Trophoblast cell (in vitro differentiated cells and primary cell): Measurements from ENCODE around the gene ENTPD6.

Experiments
- DNase-seq, 2 donors: peaks; one replicate each; pipeline ENCODE4 v3.0.0-alpha.2; 2016
- H2AFZ ChIP-seq: 2 replicates; pipeline ENCODE4 v1.6.1; 2013; ENCODE audit warnings: low read length, moderate library complexity, mild to moderate bottlenecking; ENCODE audit not compliant: insufficient read depth, poor library complexity
- H2AK5ac ChIP-seq: 2 replicates; pipeline ENCODE4 v1.6.1; 2013; ENCODE audit warnings: mild to moderate bottlenecking, low read length
- H2BK120ac ChIP-seq: 2 replicates; pipeline ENCODE4 v1.6.1; 2013; ENCODE audit warnings: low read length, mild to moderate bottlenecking, moderate library complexity; ENCODE audit not compliant: insufficient read depth, poor library complexity
- H2BK12ac ChIP-seq: 2 replicates; pipeline ENCODE4 v1.6.1; 2013; ENCODE audit warnings: mild to moderate bottlenecking, low read length, moderate library complexity
- H2BK5ac ChIP-seq: 2 replicates; pipeline ENCODE4 v1.6.1; 2013; ENCODE audit warnings: low read length, low read depth, moderate library complexity, mild to moderate bottlenecking; ENCODE audit not compliant: poor library complexity
- H3K14ac ChIP-seq: 2 replicates; pipeline ENCODE4 v1.6.1; 2013; ENCODE audit warnings: mild to moderate bottlenecking, low read length
- H3K18ac ChIP-seq: 2 replicates; pipeline ENCODE4 v1.6.1; 2013; ENCODE audit warnings: mild to moderate bottlenecking, low read length
- H3K23ac ChIP-seq: 2 replicates; pipeline ENCODE4 v1.6.1; 2013; ENCODE audit warnings: low read length
- H3K27ac ChIP-seq: 2 replicates; pipeline ENCODE4 v1.5.1; 2013; ENCODE audit warnings: low read depth, mild to moderate bottlenecking, inconsistent platforms, low read length, moderate library complexity
- H3K27me3 ChIP-seq: 2 replicates; pipeline ENCODE4 v1.6.1; 2013; ENCODE audit warnings: inconsistent platforms, mild to moderate bottlenecking, low read length, moderate library complexity; ENCODE audit not compliant: insufficient read depth
- H3K36me3 ChIP-seq, 2 experiments: 1 replicate in 1 of 2; 2 replicates in 1 of 2; pipeline ENCODE4 v1.6.1; 2013; ENCODE audit warnings: low read length in 2 of 2, mild to moderate bottlenecking in 2 of 2, moderate library complexity in 1 of 2; ENCODE audit not compliant: insufficient read depth in 2 of 2, control insufficient read depth in 1 of 2
- H3K4ac ChIP-seq: 2 replicates; pipeline ENCODE4 v1.6.1; 2013; ENCODE audit warnings: low read depth, mild to moderate bottlenecking, low read length, moderate library complexity
- H3K4me1 ChIP-seq, 2 experiments: 1 replicate in 1 of 2; 2 replicates in 1 of 2; pipeline ENCODE4 v1.6.1; 2013; ENCODE audit warnings: low read length in 2 of 2, mild to moderate bottlenecking in 2 of 2, moderate library complexity in 1 of 2; ENCODE audit not compliant: insufficient read depth in 2 of 2, control insufficient read depth in 1 of 2
- H3K4me2 ChIP-seq: 2 replicates; pipeline ENCODE4 v1.6.1; 2013; ENCODE audit warnings: inconsistent platforms, mild to moderate bottlenecking, low read length, moderate library complexity
- H3K4me3 ChIP-seq: 2 replicates; pipeline ENCODE4 v1.5.1; 2013; ENCODE audit warnings: mild to moderate bottlenecking, low read depth, low read length, inconsistent platforms
- H3K79me1 ChIP-seq: one replicate; pipeline ENCODE4 v1.6.1; 2013; ENCODE audit warnings: low read length
- H3K79me2 ChIP-seq: 2 replicates; pipeline ENCODE4 v1.6.1; 2013; ENCODE audit warnings: low read length, mild to moderate bottlenecking; ENCODE audit not compliant: control insufficient read depth, insufficient read depth, poor library complexity
- H3K9ac ChIP-seq: 2 replicates; pipeline ENCODE4 v1.6.1; 2013; ENCODE audit warnings: mild to moderate bottlenecking, low read length
- H3K9me3 ChIP-seq: 2 replicates; pipeline ENCODE4 v1.6.1; 2013; ENCODE audit warnings: low read depth, mild to moderate bottlenecking, control low read depth, inconsistent platforms, low read length; ENCODE audit not compliant: insufficient read depth
- H4K12ac ChIP-seq: 2 replicates; pipeline ENCODE4 v1.6.1; 2013; ENCODE audit warnings: low read depth, mild to moderate bottlenecking, low read length, moderate library complexity
- H4K8ac ChIP-seq: 2 replicates; pipeline ENCODE4 v1.6.1; 2013; ENCODE audit warnings: low read depth, mild to moderate bottlenecking, low read length, moderate library complexity
- H4K91ac ChIP-seq: one replicate; pipeline ENCODE4 v1.6.1; 2013; ENCODE audit warnings: low read depth, mild to moderate bottlenecking, low read length, moderate library complexity
- WGBS: extraction: QIAGEN DNeasy Blood & Tissue Kit; methylation state at CpG from one replicate; pipeline ENCODE4 v1.1.7; 2013; ENCODE audit warnings: missing lambda C conversion rate; ENCODE audit not compliant: insufficient read length, insufficient coverage; ENCODE audit errors: extremely low coverage; 5-methylcytosine and 5-hydroxymethylcytosine counted together

Gene ENTPD6

GRCh38 chr20:25194333-25194972, 1.1 kb upstream of the ENTPD6 start:
- peaks cover 2 to 3% of the 10 kb centered on the region in 2 experiments for H3K4me1 ChIP-seq
- H2BK12ac ChIP-seq, result no peak overlapping the region
- no peak overlapping the region for H3K14ac ChIP-seq
- H2BK5ac ChIP-seq, result no peak overlapping the region
- peaks cover 9% of the 10 kb centered on the region for H3K79me2 ChIP-seq
- peak overlapping the region; percentile 22 for H4K12ac ChIP-seq
- no peak overlapping the region for H4K8ac ChIP-seq
- WGBS, result no CpG with 5 or more reads among the region's 18 CpGs
- no peak overlapping the region for H2AK5ac ChIP-seq
- no peak overlapping the region for H3K9ac ChIP-seq
- H3K4me2 ChIP-seq, result no peak overlapping the region
- H3K18ac ChIP-seq, result no peak overlapping the region
- no peak overlapping the region for H3K4ac ChIP-seq
- H3K4me3 ChIP-seq, result no peak overlapping the region
- H4K91ac ChIP-seq, result no peak overlapping the region
- no peaks in the 10 kb centered on the region for H3K27me3 ChIP-seq
- peaks cover 9% of the 10 kb centered on the region for H3K79me1 ChIP-seq
- H3K27ac ChIP-seq, result no peak overlapping the region
- H3K9me3 ChIP-seq, result no peaks in the 10 kb centered on the region
- no peak for DNase-seq
- H2BK120ac ChIP-seq, result no peak overlapping the region
- no peak overlapping the region for H3K23ac ChIP-seq
- H3K36me3 ChIP-seq, result no peaks in the 10 kb centered on the region
- no peak overlapping the region for H2AFZ ChIP-seq

GRCh38 chr20:25195962-25196785, 662 bp downstream of the ENTPD6 start:
- no peaks in the 10 kb centered on the region for H3K9me3 ChIP-seq

GRCh38 chr20:25196786-25197120, 1.2 kb downstream of the ENTPD6 start:
- no peak for DNase-seq
- peaks cover 9% of the 10 kb centered on the region for H3K79me1 ChIP-seq
- H2AK5ac ChIP-seq, result no peak overlapping the region
- H3K4ac ChIP-seq, result no peak overlapping the region
- H3K36me3 ChIP-seq, result no peaks in the 10 kb centered on the region
- no peak overlapping the region for H2AFZ ChIP-seq
- H3K9me3 ChIP-seq, result no peaks in the 10 kb centered on the region
- no peak overlapping the region for H3K27ac ChIP-seq
- H3K4me2 ChIP-seq, result peak overlapping the region; percentile 96
- H3K23ac ChIP-seq, result no peak overlapping the region
- no peak overlapping the region for H3K9ac ChIP-seq
- peaks cover 9% of the 10 kb centered on the region for H3K79me2 ChIP-seq
- H4K8ac ChIP-seq, result no peak overlapping the region
- no peak overlapping the region for H2BK12ac ChIP-seq
- peaks cover 0 to 3% of the 10 kb centered on the region in 2 experiments for H3K4me1 ChIP-seq
- no peak overlapping the region for H4K12ac ChIP-seq
- no peak overlapping the region for H2BK120ac ChIP-seq
- no peak overlapping the region for H3K18ac ChIP-seq
- H3K14ac ChIP-seq, result no peak overlapping the region
- H3K4me3 ChIP-seq, result peak overlapping the region; percentile 93
- H3K27me3 ChIP-seq, result no peaks in the 10 kb centered on the region
- H4K91ac ChIP-seq, result no peak overlapping the region
- H2BK5ac ChIP-seq, result no peak overlapping the region
- no CpG with 5 or more reads among the region's 9 CpGs for WGBS

More at GRCh38 chr20:25195962-25196785, 662 bp downstream of the ENTPD6 start:
- H3K79me2 ChIP-seq, result peaks cover 9% of the 10 kb centered on the region
- peak; percentile 58 for DNase-seq
- peak overlapping the region; percentile 89 for H4K8ac ChIP-seq
- no peak overlapping the region for H3K27ac ChIP-seq
- H4K12ac ChIP-seq, result peak overlapping the region; percentile 14
- peak overlapping the region; percentile 64 for H2BK120ac ChIP-seq
- H3K79me1 ChIP-seq, result peaks cover 9% of the 10 kb centered on the region
- peak overlapping the region; percentile 83 for H4K91ac ChIP-seq
- H3K4me1 ChIP-seq, result peaks cover 2 to 3% of the 10 kb centered on the region in 2 experiments
- H3K23ac ChIP-seq, result no peak overlapping the region
- peak overlapping the region; percentile 27 for H2BK5ac ChIP-seq
- H3K4me3 ChIP-seq, result peak overlapping the region; percentile 93
- H2BK12ac ChIP-seq, result no peak overlapping the region
- H3K36me3 ChIP-seq, result no peaks in the 10 kb centered on the region
- H3K27me3 ChIP-seq, result no peaks in the 10 kb centered on the region
- peak overlapping the region; percentile 96 for H3K4me2 ChIP-seq
- H2AK5ac ChIP-seq, result no peak overlapping the region
- H3K14ac ChIP-seq, result peak overlapping the region; percentile 86
- peak overlapping the region; percentile 93 for H3K18ac ChIP-seq
- peak overlapping the region; percentile 85 for H2AFZ ChIP-seq
- no CpG with 5 or more reads among the region's 39 CpGs for WGBS
- peak overlapping the region; percentile 51 for H3K4ac ChIP-seq
- H3K9ac ChIP-seq, result peak overlapping the region; percentile 81

- no peak overlapping the region for H2AFZ ChIP-seq
- H2AK5ac ChIP-seq, result no peak overlapping the region
- no peak overlapping the region for H3K18ac ChIP-seq
- no peak overlapping the region for H4K12ac ChIP-seq
- peaks cover 9% of the 10 kb centered on the region for H3K79me2 ChIP-seq
- no peak overlapping the region for H4K8ac ChIP-seq
- H3K14ac ChIP-seq, result no peak overlapping the region
- H4K91ac ChIP-seq, result no peak overlapping the region
- H3K79me1 ChIP-seq, result peaks cover 9% of the 10 kb centered on the region
- WGBS, result no CpG with 5 or more reads among the region's 3 CpGs
- no peaks in the 10 kb centered on the region for H3K36me3 ChIP-seq
- peaks cover 0 to 3% of the 10 kb centered on the region in 2 experiments for H3K4me1 ChIP-seq
- H3K4me2 ChIP-seq, result no peak overlapping the region
- DNase-seq, result no peak
- no peak overlapping the region for H3K27ac ChIP-seq
- no peak overlapping the region for H3K4ac ChIP-seq
- H3K9me3 ChIP-seq, result no peaks in the 10 kb centered on the region
- H3K23ac ChIP-seq, result no peak overlapping the region
- no peak overlapping the region for H3K9ac ChIP-seq
- no peak overlapping the region for H3K4me3 ChIP-seq
- no peak overlapping the region for H2BK5ac ChIP-seq
- H2BK12ac ChIP-seq, result no peak overlapping the region
- H2BK120ac ChIP-seq, result no peak overlapping the region
- no peaks in the 10 kb centered on the region for H3K27me3 ChIP-seq
These were observed 1.8 kb downstream of the ENTPD6 start for GRCh38 chr20:25197183-25197869.
